Middle frontal gyrus (tissue), 1 donor: ENCODE measurements around the gene TENT4B.

Experiments
- DNase-seq: peaks from one replicate; pipeline ENCODE4 v3.0.0-alpha.2; 2015; ENCODE audit warnings: low spot score; ENCODE audit errors: extremely low spot score

Gene TENT4B

GRCh38 chr16:50255538-50255937, 102.4 kb downstream of the TENT4B start:
- no peak for DNase-seq

GRCh38 chr16:50256604-50257003, 103.5 kb downstream of the TENT4B start:
- DNase-seq: no peak

- DNase-seq: no peak
Observed at GRCh38 chr16:50257876-50258275, 104.8 kb downstream of the TENT4B start.

DNA sequence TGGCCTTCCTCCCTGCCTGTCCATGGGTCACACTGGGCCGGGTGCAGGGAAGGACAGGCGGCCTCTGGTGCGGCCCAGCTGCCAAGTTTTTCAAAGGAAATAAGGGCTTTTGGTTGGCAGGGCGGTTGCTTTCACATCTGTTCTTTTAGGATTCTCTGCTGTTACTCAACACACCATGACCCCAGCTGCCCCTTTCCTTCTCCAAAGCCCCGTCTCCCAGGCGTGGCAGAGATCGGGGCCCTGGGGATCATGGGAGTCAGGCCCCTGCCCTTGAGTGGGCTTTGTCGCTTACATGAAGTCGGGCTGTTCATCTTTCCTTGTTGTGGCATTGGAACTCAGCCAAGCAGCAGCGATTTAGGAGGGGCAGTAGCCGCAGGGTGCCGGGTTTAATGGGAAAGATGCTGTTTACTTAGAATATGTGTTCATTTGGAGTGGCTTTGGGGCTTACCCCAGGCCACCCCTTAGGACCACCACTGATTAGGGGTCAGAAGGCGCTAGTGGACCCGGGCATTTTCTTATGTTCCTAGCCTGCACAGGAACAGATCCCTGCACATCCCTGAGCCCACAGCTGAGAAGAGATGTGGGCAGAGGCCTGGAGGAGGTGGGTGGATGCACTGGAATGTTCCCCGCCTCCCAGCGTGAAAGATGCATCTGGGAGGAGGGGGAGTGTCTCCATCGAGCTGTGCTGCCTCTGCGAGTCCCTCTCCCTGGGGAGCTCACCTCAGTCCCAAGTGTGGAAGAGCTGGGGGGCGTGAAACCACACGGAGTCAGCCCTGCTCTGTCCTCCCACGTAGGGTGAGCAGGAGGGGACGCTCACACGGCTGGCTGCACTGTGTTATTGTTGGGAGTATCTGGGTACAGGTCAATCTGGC, 106.5 kb downstream of the TENT4B start:
- no peak for DNase-seq

GRCh38 chr16:50260206-50261159, 107.4 kb downstream of the TENT4B start:
- DNase-seq: no peak

DNA sequence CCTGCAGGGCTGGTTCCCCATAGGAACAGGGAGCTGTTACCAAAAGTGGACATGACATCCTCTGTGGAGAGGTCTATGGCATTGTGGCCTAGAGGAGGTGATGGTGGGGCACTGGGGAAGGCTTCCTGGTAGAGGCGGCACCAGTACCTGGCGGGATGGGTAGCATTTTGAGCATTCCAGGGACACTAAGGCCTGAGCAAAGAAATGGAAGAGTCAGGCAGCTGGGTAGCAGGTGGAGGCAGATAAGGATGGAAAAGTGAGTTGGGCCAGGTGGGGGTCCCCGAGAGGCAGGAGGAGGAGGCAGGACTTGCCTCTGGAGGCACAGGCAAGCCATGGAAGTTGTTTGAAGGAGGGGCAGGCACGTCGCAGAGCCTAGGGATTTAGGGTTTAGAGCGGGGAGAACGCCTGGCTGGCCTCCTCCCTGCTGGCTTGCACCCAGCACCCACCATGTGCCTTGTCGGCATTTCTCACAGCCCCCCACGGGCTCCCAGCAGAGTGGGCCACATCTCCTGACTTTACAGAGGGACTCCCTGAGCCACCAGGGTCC, 108.1 kb downstream of the TENT4B start:
- no peak for DNase-seq

- no peak for DNase-seq
Observed at GRCh38 chr16:50261707-50262235, 108.7 kb downstream of the TENT4B start.

- DNase-seq: no peak
Observed at GRCh38 chr16:50263060-50263909, 110.2 kb downstream of the TENT4B start.

DNA sequence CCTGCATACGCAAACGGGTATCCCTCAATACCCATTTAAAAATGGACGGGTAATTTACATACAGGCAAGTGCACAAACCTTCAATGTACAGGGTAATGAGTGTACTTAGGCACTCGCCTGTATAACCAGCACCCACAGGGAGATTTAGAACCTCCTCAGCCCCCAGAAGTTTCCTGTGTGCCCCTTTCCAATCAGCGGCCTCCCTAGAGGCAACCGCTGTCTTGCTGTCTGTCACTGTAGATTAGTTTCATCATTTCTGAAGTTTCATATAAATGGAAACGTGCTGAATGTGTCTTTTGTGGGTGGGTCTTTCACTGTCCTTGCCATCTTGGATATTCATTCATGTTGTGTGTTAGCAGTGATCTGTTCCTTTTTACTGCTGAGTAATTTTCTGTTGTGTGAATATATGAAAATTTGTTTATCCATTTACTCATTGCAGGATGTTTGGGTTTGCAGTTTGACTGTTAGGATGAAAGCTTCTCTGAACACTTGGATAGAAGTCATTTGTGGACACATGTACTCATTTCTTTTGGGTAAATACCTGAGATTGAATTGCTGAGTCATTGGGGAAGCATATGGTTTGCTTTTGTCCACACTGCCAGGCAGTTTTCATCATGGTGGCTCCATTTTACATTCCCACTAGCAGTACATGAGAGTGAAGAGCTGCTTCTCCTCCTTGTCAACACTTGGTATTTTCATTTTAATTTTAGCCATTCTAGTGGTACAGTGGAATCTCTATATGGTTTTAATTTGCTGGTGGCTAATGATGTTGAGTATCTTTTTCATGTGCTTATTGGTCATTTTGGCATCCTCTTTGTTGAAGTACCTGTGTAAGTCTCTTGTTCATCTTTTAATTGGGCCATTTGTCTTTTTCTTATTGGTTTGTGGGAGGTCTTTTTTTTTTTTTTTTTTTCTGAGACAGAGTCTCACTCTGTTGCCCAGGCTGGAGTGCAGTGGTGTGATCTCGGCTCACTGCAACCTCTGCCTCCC, 111.1 kb downstream of the TENT4B start:
- DNase-seq: no peak

GRCh38 chr16:50265260-50265659, 112.2 kb downstream of the TENT4B start:
- no peak for DNase-seq

DNA sequence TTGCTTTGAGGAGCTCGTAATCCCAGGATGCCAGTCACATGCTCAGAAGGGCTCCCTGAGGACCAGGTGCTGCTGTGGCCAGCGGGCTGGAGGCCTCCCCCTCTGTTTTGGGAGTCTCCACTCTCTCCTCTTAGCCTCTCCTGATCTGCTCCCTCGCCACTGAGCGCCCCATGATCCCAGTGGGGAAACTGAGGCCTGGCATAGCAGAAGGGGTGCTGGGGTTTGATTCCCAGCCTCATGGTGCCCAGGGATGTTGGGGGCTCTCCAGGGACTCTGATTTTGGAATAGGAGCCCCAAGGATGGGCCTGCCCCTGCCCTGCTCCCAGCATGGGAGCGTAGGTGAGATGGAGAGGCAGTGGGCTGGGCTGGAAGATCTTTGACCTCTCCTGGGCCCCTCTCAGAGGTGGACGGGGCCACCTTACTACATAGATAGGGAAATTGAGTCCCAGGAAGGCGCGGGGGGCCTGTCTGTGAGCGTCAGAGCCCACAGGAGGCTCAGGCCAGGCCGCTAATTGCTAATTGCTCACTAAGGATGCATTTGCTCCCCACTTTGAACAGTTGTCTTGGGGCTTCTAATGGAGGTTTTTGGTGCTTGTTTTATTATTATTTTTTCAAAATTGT, 112.7 kb downstream of the TENT4B start:
- no peak for DNase-seq

DNA sequence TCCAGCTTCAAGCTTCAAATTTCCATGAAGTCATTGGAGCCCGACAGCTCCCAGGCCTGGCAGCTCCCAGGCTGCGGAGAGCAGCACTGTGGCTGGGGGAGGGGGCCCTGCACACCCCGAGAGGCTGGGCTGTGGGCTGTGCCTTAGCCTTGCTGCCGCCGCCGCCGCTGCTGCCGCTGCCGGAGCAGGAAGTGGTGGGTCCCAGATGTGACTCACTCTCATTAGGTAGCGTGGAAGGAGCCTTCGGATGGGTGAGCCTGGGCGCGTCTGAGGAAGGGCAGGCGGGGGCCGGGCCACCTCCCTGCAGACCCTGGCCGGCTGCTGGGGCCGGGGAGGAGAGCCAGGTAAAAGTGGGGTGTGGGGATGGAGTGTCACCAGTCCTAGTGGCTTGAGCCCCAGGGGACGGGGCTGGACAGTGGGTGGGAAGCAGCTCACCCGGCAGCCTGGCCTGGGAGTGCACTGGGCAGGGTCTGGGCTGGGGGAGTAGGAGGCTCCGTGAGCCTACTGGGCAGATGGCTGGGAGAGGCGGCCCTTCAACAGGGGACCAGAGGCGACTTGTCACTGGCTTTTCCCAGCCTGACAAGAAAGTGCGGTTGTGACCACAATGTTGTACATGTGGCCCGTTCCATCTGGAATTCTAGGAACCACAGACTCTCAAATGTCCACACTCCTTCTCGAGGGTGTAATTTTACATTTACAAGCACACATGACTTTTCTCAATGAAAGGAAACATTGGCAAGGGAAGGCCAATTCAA, 113.4 kb downstream of the TENT4B start, which contains the start of gene ADCY7:
Gene ADCY7, plus strand, starts transcription at position 215 of the 755 bp plus-strand sequence. CDS start 21,629 bp downstream, outside the sequence.
- no peak for DNase-seq

GRCh38 chr16:50267151-50267631, 114.1 kb downstream of the TENT4B start:
- no peak for DNase-seq

DNA sequence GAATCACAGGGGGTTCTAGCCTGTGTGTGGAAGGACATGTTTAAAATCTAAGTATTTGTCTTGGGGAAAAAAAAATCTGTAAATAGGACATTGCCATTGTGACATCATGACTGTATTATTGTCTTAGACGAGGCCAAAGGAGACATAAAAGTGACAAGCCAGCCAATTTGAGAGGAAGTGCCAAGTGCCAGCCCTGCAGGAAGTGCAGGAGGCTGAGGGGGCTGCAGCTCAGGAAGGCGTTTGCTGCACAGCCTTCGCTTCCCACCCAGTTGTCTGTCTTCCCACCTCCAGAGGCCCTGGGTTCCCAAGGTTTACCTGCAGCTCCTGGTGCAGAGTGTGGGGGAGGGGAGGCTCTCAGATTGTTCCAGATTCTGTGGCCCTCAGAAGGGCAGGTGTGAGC, 114.5 kb downstream of the TENT4B start:
- DNase-seq: no peak

DNA sequence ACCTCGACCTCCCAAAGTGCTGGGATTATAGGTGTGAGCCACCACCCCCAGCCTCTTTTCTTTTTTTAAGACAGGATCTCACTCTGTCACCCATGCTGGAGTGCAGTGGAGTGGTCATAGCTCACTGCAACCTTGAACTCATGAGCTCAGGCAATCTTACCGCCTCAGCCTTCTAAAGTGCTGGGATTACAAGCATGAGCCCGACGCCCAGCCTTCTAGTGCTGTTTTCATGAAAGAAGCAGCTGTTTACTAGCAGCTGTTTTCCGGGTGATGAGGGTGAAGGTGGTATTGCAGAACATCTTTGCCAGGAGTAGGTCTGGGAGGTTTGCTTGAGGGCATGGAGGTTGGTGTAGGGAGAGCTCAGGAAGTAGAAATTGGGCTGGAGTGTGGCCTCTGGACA, 115.2 kb downstream of the TENT4B start:
- no peak for DNase-seq

DNA sequence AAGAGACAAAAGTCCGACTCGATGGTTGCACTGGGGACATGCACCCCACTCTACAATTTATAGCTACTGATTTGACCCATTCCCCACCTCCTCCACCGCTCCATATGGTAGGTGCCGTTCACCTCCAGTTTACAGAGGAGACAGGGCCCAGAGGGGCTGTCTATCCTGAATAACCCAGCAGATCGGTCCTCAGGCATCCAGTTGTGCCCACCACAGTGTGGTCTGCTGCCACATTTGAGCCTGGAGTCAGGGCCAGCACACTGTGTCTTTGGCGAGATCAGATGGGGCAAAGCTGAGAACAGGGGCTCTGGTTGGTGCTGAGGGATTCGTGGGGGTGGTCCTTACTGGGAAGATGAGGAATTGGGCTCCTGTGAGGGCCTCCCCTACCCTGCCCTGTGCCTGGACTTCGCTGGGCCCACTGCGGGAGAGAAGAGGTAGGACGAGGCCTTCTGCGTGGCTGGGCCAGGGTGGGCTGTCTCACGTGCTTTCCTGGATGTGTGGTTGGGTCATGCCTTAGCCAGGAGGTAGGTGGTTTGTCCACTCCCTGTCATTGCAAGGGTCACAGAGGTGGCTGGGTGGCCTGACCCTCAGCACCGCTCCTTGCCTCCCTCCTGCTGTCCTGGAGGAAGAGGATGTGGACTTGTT, 116.1 kb downstream of the TENT4B start:
- no peak for DNase-seq

DNA sequence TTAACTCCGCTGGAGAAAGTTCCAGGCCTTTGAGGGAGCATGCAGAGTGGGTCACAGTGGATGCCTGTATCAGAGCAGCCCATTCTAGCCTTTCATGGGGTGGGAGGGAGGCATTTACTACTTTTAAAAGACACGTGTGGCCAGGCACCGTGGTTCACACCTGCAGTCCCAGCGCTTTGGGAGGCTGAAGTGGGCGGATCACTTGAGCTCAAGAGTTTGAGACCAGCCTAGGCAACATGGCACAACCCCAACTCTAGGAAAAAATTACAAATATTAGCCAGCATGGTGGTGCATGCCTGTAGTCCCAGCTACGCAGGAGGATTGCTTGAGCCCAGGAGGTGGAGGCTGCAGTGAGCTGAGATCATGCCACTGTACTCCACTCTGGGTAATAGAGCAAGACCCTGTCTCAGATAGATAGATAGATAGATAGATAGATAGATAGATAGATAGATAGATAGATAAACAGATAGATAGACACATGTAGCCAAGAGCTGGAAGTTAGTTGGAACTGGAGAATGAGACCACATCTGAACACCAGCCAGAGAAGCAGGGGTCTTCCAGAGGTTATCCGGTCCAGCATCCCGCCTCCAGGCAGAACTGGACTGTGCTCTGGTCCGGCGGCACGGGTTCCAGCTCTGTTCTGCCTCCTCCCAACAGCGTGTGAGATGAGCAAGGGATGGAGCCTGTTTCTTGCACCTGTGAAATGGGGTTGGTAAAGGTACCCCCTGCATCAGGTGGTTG, 116.8 kb downstream of the TENT4B start:
- DNase-seq: no peak
